Parathyroid adenoma (tissue), 2 donors: ENCODE measurements around the gene ARMC5.

Experiments
- H2AFZ ChIP-seq: fragments of 300-600 bp; sonication (generic); one replicate; pipeline ENCODE4 v1.7.0; 2017; ENCODE audit warnings: antibody characterized with exemption, mild to moderate bottlenecking
- H3K27ac ChIP-seq: fragments of 300-600 bp; sonication (generic); one replicate; pipeline ENCODE4 v1.7.0; 2017
- H3K27me3 ChIP-seq: fragments of 300-600 bp; sonication (generic); one replicate; pipeline ENCODE4 v1.7.0; 2017; ENCODE audit warnings: low read length; ENCODE audit not compliant: control insufficient read depth, insufficient read depth
- H3K36me3 ChIP-seq: fragments of 300-600 bp; sonication (generic); one replicate; pipeline ENCODE4 v1.7.0; 2017; ENCODE audit warnings: low read length; ENCODE audit not compliant: control insufficient read depth, insufficient read depth
- H3K4me1 ChIP-seq: fragments of 300-600 bp; sonication (generic); one replicate; pipeline ENCODE4 v1.7.0; 2017; ENCODE audit warnings: control low read depth
- H3K4me2 ChIP-seq: fragments of 300-600 bp; sonication (generic); one replicate; pipeline ENCODE4 v1.7.0; 2017; ENCODE audit warnings: low read length
- H3K4me3 ChIP-seq: fragments of 300-600 bp; sonication (generic); one replicate; pipeline ENCODE4 v1.7.0; 2017; ENCODE audit warnings: low read depth, low read length
- H3K79me2 ChIP-seq: fragments of 300-600 bp; sonication (generic); one replicate; pipeline ENCODE4 v1.7.0; 2017; ENCODE audit warnings: control low read depth
- H3K9ac ChIP-seq: fragments of 300-600 bp; sonication (generic); one replicate; pipeline ENCODE4 v1.7.0; 2017; ENCODE audit warnings: mild to moderate bottlenecking
- H3K9me3 ChIP-seq: fragments of 300-600 bp; sonication (generic); one replicate; pipeline ENCODE4 v1.7.0; 2017; ENCODE audit warnings: low read length; ENCODE audit not compliant: control insufficient read depth
- TF ChIP-seq, protein P1 (sequence below): fragments of 300-600 bp; sonication (generic); IDR thresholded peaks from one replicate; pipeline ENCODE4 v1.7.0; 2017; ENCODE audit warnings: antibody characterized with exemption, mild to moderate bottlenecking
- donor health status: primary hyperparathyroidism.

ARMC5 gene

DNA sequence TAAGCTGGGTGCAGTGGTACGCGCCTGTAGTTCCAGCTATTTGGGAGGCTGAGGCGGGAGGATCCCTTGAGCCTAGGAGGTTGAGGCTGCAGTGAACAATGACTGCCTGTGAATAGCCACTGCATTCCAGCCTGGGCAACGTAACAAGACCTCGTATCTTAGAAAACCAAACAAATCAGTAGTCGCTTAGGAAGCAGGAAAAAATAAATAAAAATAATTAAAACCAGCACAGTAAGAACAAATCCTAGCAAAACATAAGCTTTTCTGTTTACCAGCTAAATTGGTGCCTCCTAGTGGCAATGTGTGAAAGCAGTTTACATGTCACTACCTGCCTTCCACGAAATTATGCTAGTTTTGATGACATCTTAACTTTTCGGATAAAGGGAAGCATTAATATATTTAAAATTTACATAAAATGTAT, 1.3 kb downstream of the ARMC5 start:
- H3K27me3 ChIP-seq, result no peaks in the 10 kb centered on the region
- H2AFZ ChIP-seq, result peak overlapping the region; percentile 90
- peak overlapping the region; percentile 88 for H3K4me3 ChIP-seq
- peak overlapping the region; percentile 89 for H3K4me2 ChIP-seq
- peaks cover 10% of the 10 kb centered on the region for H3K79me2 ChIP-seq
- H3K36me3 ChIP-seq, result no peaks in the 10 kb centered on the region
- H3K9me3 ChIP-seq, result no peaks in the 10 kb centered on the region
- H3K4me1 ChIP-seq, result peaks cover 13% of the 10 kb centered on the region
- H3K27ac ChIP-seq, result peak overlapping the region; percentile 98
- no peak overlapping the region for H3K9ac ChIP-seq
- TF ChIP-seq, protein P1, sequence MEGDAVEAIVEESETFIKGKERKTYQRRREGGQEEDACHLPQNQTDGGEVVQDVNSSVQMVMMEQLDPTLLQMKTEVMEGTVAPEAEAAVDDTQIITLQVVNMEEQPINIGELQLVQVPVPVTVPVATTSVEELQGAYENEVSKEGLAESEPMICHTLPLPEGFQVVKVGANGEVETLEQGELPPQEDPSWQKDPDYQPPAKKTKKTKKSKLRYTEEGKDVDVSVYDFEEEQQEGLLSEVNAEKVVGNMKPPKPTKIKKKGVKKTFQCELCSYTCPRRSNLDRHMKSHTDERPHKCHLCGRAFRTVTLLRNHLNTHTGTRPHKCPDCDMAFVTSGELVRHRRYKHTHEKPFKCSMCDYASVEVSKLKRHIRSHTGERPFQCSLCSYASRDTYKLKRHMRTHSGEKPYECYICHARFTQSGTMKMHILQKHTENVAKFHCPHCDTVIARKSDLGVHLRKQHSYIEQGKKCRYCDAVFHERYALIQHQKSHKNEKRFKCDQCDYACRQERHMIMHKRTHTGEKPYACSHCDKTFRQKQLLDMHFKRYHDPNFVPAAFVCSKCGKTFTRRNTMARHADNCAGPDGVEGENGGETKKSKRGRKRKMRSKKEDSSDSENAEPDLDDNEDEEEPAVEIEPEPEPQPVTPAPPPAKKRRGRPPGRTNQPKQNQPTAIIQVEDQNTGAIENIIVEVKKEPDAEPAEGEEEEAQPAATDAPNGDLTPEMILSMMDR, result peak; percentile 74

DNA sequence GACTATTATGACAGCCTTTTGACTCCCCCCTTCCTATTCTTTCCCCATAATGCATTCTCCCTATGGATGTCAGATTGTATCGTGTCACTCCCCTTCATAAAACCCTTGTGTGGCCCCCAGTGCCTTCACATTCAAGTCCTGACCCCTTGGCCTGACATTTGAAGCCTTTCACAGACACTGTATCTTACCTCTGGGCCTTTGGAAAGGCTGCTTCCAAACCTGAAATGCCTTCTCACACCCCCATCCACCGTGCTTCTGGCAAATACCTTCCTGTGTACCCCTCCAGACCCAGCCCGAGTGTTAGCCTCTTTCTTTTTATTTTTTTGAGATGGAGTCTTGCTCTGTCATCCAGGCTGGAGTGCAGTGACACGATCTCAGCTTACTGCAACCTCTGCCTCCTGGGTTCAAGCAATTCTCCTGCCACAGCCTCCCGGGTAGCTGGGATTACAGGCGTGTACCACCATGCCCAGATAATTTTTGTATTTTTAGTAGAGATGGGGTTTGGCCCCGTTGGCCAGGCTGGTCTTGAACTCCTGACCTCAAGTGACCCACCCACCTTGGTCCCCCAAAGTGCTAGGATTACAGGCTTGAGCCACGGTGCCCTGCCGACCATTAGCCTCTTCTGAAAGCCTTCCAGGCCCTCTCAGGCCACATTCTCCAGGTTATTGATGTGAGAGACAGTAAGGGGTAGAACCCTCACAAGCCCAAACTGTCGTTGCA, 2.1 kb downstream of the ARMC5 start:
- no peak overlapping the region for H3K4me3 ChIP-seq
- TF ChIP-seq, protein P1, result no peak
- peaks cover 10% of the 10 kb centered on the region for H3K4me1 ChIP-seq
- no peak overlapping the region for H2AFZ ChIP-seq
- H3K27me3 ChIP-seq, result no peaks in the 10 kb centered on the region
- no peak overlapping the region for H3K27ac ChIP-seq
- H3K79me2 ChIP-seq, result peaks cover 6% of the 10 kb centered on the region
- no peak overlapping the region for H3K4me2 ChIP-seq
- H3K36me3 ChIP-seq, result no peaks in the 10 kb centered on the region
- no peaks in the 10 kb centered on the region for H3K9me3 ChIP-seq
- H3K9ac ChIP-seq, result no peak overlapping the region

DNA sequence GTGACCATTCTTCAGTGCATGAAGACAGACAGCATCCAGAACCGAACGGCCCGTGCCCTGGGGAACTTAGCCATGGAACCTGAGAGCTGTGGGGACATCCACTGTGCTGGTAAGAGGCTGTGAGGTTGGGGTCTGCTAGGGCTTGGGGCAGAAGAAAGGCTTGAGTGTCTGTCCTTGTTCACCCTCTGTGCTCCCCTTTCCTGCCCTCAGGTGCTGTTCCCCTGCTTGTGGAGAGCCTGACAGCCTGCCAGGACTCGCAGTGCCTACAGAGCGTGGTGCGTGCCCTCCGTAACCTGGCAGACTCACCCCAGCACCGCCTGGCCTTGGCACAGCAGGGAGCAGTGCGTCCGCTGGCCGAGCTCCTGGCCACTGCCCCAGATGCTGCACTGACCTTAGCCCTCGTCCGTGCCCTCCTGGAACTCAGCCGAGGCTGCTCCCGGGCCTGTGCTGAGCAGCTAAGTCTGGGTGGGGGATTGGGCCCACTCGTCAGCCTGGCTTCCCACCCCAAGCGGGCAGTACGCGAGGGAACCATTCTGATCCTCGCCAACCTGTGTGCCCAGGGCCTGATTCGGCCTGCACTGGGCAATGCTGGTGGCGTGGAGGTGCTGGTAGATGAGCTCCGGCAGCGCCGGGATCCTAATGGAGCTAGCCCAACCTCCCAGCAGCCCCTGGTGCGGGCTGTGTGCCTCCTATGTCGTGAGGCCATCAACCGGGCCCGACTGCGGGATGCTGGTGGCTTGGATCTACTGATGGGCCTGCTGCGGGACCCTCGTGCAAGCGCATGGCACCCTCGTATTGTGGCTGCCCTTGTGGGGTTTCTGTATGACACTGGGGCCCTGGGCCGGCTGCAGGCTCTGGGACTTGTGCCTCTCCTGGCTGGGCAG, 2.9 kb downstream of the ARMC5 start:
- Histone ChIP-seq H2AFZ (no peak overlapping the region), H3K4me1 (peaks cover 7% of the 10 kb centered on the region), H3K9me3 (no peaks in the 10 kb centered on the region), H3K36me3 (no peaks in the 10 kb centered on the region), H3K4me2 (no peak overlapping the region), H3K27ac (no peak overlapping the region), H3K79me2 (no peaks in the 10 kb centered on the region), H3K4me3 (no peak overlapping the region), H3K9ac (no peak overlapping the region), H3K27me3 (no peaks in the 10 kb centered on the region)
- TF ChIP-seq, protein P1, result no peak

DNA sequence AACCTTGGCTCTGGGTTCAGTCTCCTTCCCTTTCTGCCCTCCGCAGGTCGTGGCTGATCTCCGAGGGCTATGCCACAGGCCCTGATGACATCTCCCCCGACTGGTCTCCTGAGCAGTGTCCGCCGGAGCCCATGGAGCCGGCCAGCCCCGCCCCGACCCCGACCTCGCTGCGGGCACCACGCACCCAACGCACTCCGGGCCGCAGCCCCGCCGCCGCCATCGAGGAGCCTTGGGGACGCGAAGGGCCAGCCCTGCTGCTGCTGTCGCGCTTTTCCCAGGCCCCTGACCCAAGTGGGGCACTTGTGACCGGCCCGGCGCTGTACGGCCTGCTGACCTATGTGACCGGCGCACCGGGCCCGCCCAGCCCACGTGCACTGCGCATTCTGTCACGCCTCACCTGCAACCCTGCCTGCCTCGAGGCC, 5.1 kb downstream of the ARMC5 start:
- H3K79me2 ChIP-seq, result no peaks in the 10 kb centered on the region
- no peak overlapping the region for H3K27ac ChIP-seq
- no peak overlapping the region for H3K4me2 ChIP-seq
- peaks cover 4% of the 10 kb centered on the region for H3K4me1 ChIP-seq
- no peak overlapping the region for H3K4me3 ChIP-seq
- TF ChIP-seq, protein P1, result no peak
- H3K9ac ChIP-seq, result no peak overlapping the region
- no peaks in the 10 kb centered on the region for H3K36me3 ChIP-seq
- H3K9me3 ChIP-seq, result no peaks in the 10 kb centered on the region
- H3K27me3 ChIP-seq, result no peaks in the 10 kb centered on the region
- no peak overlapping the region for H2AFZ ChIP-seq
